ENCODE results near the gene IL19. TPM values are rescaled to one million over a fixed set of nuclear protein-coding genes. Genes with fewer than 3 reads are reported as not detected.

Gene IL19
- total and polyA plus RNA-seq, 9 of the 15 experiments (the other 6 are each of a cell fraction or from before 2014, with no cell fraction given) = not detected

DNA sequence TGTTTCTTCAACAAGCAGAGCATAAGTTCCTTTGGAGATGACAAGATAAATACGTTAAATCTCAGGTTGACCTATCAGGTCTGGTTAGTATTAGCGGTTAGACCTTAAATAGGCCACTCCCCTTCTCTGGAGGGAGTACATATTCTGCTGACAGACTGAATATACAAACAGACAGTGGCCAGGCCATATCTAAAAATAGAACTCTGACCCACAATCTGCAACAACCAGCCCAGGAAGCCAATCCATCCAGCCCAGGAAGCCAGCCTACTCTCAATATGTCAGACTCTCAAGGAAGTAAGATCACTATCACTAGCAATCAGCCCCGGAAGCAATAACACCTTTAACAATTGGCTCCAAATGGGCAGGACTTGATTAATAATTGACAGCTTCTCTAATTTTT lies 101.6 kb downstream of the IL19 start (continued):
- TF ChIP-seq POLR3G (IDR thresholded peaks at IDR 0.05; ENCODE audit: extremely low read depth, insufficient read length, insufficient replicate concordance) = no peak
- TF ChIP-seq, protein P1, sequence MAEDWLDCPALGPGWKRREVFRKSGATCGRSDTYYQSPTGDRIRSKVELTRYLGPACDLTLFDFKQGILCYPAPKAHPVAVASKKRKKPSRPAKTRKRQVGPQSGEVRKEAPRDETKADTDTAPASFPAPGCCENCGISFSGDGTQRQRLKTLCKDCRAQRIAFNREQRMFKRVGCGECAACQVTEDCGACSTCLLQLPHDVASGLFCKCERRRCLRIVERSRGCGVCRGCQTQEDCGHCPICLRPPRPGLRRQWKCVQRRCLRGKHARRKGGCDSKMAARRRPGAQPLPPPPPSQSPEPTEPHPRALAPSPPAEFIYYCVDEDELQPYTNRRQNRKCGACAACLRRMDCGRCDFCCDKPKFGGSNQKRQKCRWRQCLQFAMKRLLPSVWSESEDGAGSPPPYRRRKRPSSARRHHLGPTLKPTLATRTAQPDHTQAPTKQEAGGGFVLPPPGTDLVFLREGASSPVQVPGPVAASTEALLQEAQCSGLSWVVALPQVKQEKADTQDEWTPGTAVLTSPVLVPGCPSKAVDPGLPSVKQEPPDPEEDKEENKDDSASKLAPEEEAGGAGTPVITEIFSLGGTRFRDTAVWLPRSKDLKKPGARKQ (CRISPR knock-in tag; IDR thresholded peaks at IDR 0.05) = no peak

DNA sequence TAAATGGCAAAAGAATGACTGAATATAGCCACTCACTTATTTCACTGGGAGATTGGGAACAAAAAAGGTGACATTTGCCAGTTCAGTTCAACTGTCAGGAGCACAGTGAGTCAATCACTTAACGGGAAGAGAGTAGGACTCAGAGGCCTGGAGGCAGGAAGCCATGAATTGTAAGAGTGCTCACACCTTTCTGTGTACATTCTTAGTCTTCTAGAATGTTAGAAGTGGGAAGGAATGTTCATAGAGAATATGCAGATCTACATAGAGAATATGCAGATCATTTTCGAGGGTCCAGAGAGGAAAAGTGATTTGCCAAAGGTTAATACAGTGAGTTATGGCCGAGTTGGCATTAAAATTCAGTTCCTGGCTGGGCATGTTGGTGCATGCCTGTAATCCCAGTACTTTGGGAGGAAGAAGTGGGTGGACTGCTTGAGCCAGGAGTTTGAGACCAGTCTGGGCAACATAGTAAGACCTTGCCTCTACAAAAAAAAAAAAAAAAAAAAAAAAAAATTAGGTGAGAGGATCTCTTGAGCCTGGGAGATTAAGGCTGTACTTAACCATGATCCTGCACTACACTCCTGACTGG lies 103.1 kb downstream of the IL19 start:
- POLR2A ChIA-PET = interaction anchor here (1.2 to 1.3 kb wide), 2 partner anchors 14 to 26 kb away, joined by 3 to 4 read pairs; no protein-coding TSS in a partner anchor
- no peaks in the 10 kb centered on the region for H4K20me1 ChIP-seq (replicated peaks; ENCODE audit: control insufficient read depth, insufficient read depth, low read length)
- FAIRE-seq (no peak), ATAC-seq (no peak), DNase-seq (ENCODE audit: extremely low read depth in 1 of 4, low spot score in 3 of 4) (no peak)
- 2% methylated on average over 3 of the region's 3 CpGs for WGBS (ENCODE audit: insufficient coverage, low coverage, missing lambda C conversion rate)
- H3K27ac ChIP-seq (ENCODE audit: extremely low read depth, low read depth, low read length) = no peak overlapping the region
- BruUV-seq (replicated peaks) = no TSS peak
- H3K79me2 ChIP-seq (ENCODE audit: control insufficient read depth, insufficient read depth, low read length) = no peaks in the 10 kb centered on the region
- intact Hi-C loops (cut with micrococcal nuclease) = no loop called here
- CTCF ChIA-PET (ENCODE audit: low intra/inter-chr PET ratio) = no interaction called here
- H3K9me3 ChIP-seq (replicated peaks; ENCODE audit: control insufficient read depth, insufficient read depth, low read depth, low read length) = peaks cover 8% of the 10 kb centered on the region
- H3K9ac ChIP-seq (ENCODE audit: insufficient read depth in 1 of 2, low read depth in 2 of 2, low read length in 2 of 2) = no peak overlapping the region
- no peaks in the 10 kb centered on the region for H3K36me3 ChIP-seq (ENCODE audit: control insufficient read depth, insufficient read depth, low read length)
- H3K4me2 ChIP-seq (ENCODE audit: insufficient read depth, low read length) = no peak overlapping the region
- no peaks in the 10 kb centered on the region for H3K9me1 ChIP-seq (ENCODE audit: control insufficient read depth, insufficient read depth, low read length)
- H3K4me1 ChIP-seq (replicated peaks in 1 of 2; ENCODE audit: control insufficient read depth in 2 of 2, insufficient read depth in 2 of 2, low read length in 2 of 2) = no peaks in the 10 kb centered on the region
- in situ Hi-C loops (cut with MboI) = no loop called here
- no peak overlapping the region for H3K4me3 ChIP-seq
- TF ChIP-seq ZNF384 (IDR thresholded peaks at IDR 0.05; ENCODE audit: low read depth, low read length) (no peak), ZNF507 (tag; conservative IDR thresholded peaks at IDR 0.05) (no peak), ZNF324 (CRISPR knock-in tag; IDR thresholded peaks at IDR 0.05) (no peak), YY1 (IDR thresholded peaks at IDR 0.05; ENCODE audit: borderline replicate concordance in 1 of 3, control insufficient read depth in 1 of 3, extremely low read depth in 1 of 3, insufficient read depth in 3 of 3, insufficient read length in 1 of 3, insufficient replicate concordance in 2 of 3, low read depth in 1 of 3, low read length in 2 of 3) (no peak), HOXB6 (CRISPR knock-in tag; IDR thresholded peaks at IDR 0.05; ENCODE audit: borderline replicate concordance) (no peak), PHB (CRISPR knock-in tag; IDR thresholded peaks at IDR 0.05) (no peak), ZNF75A (CRISPR knock-in tag; IDR thresholded peaks at IDR 0.05) (no peak), ZBTB17 (CRISPR knock-in tag; IDR thresholded peaks at IDR 0.05) (no peak), KLF1 (tag; IDR thresholded peaks at IDR 0.05) (no peak), KLF10 (CRISPR knock-in tag; IDR thresholded peaks at IDR 0.05) (no peak), TCFL5 (CRISPR knock-in tag; conservative IDR thresholded peaks at IDR 0.05) (no peak)
- TF ChIP-seq, protein P2, sequence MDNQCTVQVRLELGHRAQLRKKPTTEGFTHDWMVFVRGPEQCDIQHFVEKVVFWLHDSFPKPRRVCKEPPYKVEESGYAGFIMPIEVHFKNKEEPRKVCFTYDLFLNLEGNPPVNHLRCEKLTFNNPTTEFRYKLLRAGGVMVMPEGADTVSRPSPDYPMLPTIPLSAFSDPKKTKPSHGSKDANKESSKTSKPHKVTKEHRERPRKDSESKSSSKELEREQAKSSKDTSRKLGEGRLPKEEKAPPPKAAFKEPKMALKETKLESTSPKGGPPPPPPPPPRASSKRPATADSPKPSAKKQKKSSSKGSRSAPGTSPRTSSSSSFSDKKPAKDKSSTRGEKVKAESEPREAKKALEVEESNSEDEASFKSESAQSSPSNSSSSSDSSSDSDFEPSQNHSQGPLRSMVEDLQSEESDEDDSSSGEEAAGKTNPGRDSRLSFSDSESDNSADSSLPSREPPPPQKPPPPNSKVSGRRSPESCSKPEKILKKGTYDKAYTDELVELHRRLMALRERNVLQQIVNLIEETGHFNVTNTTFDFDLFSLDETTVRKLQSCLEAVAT (IDR thresholded peaks at IDR 0.05) = no peak
- TF ChIP-seq, protein P3, sequence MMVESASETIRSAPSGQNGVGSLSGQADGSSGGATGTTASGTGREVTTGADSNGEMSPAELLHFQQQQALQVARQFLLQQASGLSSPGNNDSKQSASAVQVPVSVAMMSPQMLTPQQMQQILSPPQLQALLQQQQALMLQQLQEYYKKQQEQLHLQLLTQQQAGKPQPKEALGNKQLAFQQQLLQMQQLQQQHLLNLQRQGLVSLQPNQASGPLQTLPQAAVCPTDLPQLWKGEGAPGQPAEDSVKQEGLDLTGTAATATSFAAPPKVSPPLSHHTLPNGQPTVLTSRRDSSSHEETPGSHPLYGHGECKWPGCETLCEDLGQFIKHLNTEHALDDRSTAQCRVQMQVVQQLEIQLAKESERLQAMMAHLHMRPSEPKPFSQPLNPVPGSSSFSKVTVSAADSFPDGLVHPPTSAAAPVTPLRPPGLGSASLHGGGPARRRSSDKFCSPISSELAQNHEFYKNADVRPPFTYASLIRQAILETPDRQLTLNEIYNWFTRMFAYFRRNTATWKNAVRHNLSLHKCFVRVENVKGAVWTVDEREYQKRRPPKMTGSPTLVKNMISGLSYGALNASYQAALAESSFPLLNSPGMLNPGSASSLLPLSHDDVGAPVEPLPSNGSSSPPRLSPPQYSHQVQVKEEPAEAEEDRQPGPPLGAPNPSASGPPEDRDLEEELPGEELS (CRISPR knock-in tag; IDR thresholded peaks at IDR 0.05; ENCODE audit: borderline replicate concordance) = no peak
- H2AFZ ChIP-seq (ENCODE audit: low read depth, low read length) = no peak overlapping the region
- H3K27me3 ChIP-seq (ENCODE audit: control insufficient read depth in 2 of 2, insufficient read depth in 2 of 2, low read length in 2 of 2) = no peaks in the 10 kb centered on the region

Measured in K562 (cell line).